Caco-2 (cell line): Measurements from ENCODE around the gene SLC16A12. TPM values are rescaled to one million over a fixed set of nuclear protein-coding genes. Genes with fewer than 3 reads are reported as not detected.
"Not testable (repeated sequence)": the region's sequence is repeated elsewhere in the genome, so short reads cannot be mapped to it uniquely, and the experiment has no call there.

Experiments
- BruUV-seq: library from RNA; stranded (reverse); fragments of 400-500 nt; replicated peaks from 2 replicates; lab custom pipeline; 2021; lab: Mats Ljungman, UMichigan
- CTCF ChIA-PET: fragments of 300-600 bp; sonication (Branson Sonifier 250); formaldehyde crosslinking; loops from one replicate; lab custom pipeline; 2022; ENCODE audit warnings: antibody characterized with exemption; lab: Charles Lee
- POLR2A ChIA-PET: fragments of 300-600 bp; sonication (Branson Sonifier 250); formaldehyde crosslinking; loops from one replicate; lab custom pipeline; 2022; ENCODE audit warnings: antibody characterized with exemption; lab: Charles Lee
- DNase-seq, 2 experiments: peaks; one replicate each; pipeline versions ENCODE4 v3.0.0 to v3.0.0-alpha.2; 2020 to 2022
- H3K27me3 ChIP-seq: replicated peaks from 2 replicates; pipeline ENCODE4 v1.6.0; 2011; ENCODE audit warnings: low read length; ENCODE audit not compliant: control insufficient read depth, insufficient read depth
- H3K36me3 ChIP-seq: 2 replicates; pipeline ENCODE4 v1.5.1; 2011; ENCODE audit warnings: low read length; ENCODE audit not compliant: control insufficient read depth, insufficient read depth
- H3K4me1 ChIP-seq: fragments of 250-450 bp; sonication (Bioruptor Pico); 2 replicates; pipeline ENCODE4 v1.5.1; 2020; ENCODE audit warnings: mild to moderate bottlenecking
- H3K4me3 ChIP-seq: 2 replicates; pipeline ENCODE4 v1.5.1; 2011; ENCODE audit warnings: low read depth, mild to moderate bottlenecking, control low read depth, low read length
- H3K9me3 ChIP-seq: fragments of 250-450 bp; sonication (Bioruptor Pico); 2 replicates; pipeline ENCODE4 v1.5.1; 2020; ENCODE audit warnings: mild to moderate bottlenecking, moderate library complexity
- H3K27ac Mint-ChIP-seq: one replicate; pipeline ENCODE4 v1.8.0; 2022; ENCODE audit warnings: mixed read lengths; ENCODE audit not compliant: unreplicated experiment
- H3K27me3 Mint-ChIP-seq: one replicate; pipeline ENCODE4 v1.8.0; 2022; ENCODE audit warnings: mixed read lengths; ENCODE audit not compliant: insufficient read depth, unreplicated experiment
- H3K36me3 Mint-ChIP-seq: one replicate; pipeline ENCODE4 v1.8.0; 2022; ENCODE audit warnings: mild to moderate bottlenecking, mixed read lengths; ENCODE audit not compliant: insufficient read depth, unreplicated experiment
- H3K4me1 Mint-ChIP-seq: one replicate; pipeline ENCODE4 v1.8.0; 2022; ENCODE audit warnings: low read depth, mixed read lengths; ENCODE audit not compliant: unreplicated experiment
- H3K4me3 Mint-ChIP-seq: one replicate; pipeline ENCODE4 v1.8.0; 2022; ENCODE audit warnings: mild to moderate bottlenecking, moderate library complexity, mixed read lengths; ENCODE audit not compliant: unreplicated experiment
- H3K9me3 Mint-ChIP-seq: one replicate; pipeline ENCODE4 v1.8.0; 2022; ENCODE audit warnings: mixed read lengths; ENCODE audit not compliant: unreplicated experiment
- intact Hi-C: fragments of 100-400 bp; cut with micrococcal nuclease; formaldehyde crosslinking; loops from one replicate; pipeline ENCODE4 v1.10.0; 2022; ENCODE audit not compliant: unreplicated experiment
- total RNA-seq: library from RNA; stranded (reverse); gene quantifications from 2 replicates; pipeline ENCODE4 v1.2.3, GENCODE V29; 2022
- TF ChIP-seq, protein P1 (sequence below), 2 experiments: fragments of 200-600 bp in 1 of 2; IDR thresholded peaks; 1 replicate in 1 of 2; 2 replicates in 1 of 2; pipeline versions ENCODE4 v1.5.1 to v1.8.0; 2011 to 2022; ENCODE audit warnings: antibody characterized with exemption in 1 of 2, control low read depth in 1 of 2, inconsistent platforms in 1 of 2, low read depth in 1 of 2, low read length in 1 of 2, mild to moderate bottlenecking in 1 of 2, moderate library complexity in 1 of 2; ENCODE audit not compliant: insufficient read depth in 1 of 2, severe bottlenecking in 1 of 2, unreplicated experiment in 1 of 2

Gene SLC16A12
- total RNA-seq, 1 experiment from 2014 or later, result not detected

DNA sequence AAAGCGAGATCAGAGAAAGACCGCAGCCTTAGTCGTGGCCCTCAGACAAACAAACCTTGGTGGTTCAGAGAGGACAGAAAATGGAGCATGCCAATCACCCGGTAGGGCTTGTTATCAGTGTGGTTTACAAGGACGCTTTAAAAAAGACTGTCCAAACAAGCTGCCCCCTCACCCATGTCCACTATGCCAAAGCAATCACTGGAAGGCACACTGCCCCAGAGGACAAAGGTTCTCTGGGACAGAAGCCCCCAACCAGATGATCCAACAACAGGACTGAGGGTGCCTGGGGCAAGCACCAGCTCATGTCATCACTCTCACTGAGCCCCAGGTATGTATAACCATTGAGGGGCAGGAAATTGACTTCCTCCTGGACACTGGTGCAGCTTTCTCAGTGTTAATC is 126.1 kb downstream of the SLC16A12 start:
- H3K27me3 ChIP-seq, CTCF ChIA-PET, H3K9me3 ChIP-seq, BruUV-seq, H3K36me3 ChIP-seq, H3K27ac Mint-ChIP-seq, H3K4me1 ChIP-seq, H3K9me3 Mint-ChIP-seq, H3K27me3 Mint-ChIP-seq, POLR2A ChIA-PET, intact Hi-C loops, H3K4me3 ChIP-seq, H3K36me3 Mint-ChIP-seq, H3K4me1 Mint-ChIP-seq, DNase-seq, H3K4me3 Mint-ChIP-seq: not testable (repeated sequence)

DNA sequence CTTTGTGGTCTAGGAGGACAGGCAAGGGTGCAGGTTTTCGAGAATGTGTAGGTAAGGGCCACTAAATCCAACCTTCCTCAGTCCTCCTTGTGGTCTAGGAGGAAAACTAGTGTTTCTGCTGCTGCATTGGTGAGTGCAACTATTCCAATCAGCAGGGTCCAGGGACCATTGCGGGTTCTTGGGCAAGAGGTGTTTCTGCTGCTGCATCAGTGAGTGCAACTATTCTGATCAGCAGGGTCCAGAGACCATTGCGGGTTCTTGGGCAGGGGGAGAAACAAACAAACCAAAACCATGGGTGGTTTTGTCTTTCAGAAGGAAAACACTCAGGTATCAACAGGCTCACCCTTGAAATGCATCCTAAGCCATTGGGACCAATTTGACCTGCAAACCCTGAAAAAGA is 127.6 kb downstream of the SLC16A12 start:
- H3K27me3 ChIP-seq, H3K4me1 ChIP-seq, H3K36me3 Mint-ChIP-seq, CTCF ChIA-PET, H3K27ac Mint-ChIP-seq, intact Hi-C loops, H3K4me3 ChIP-seq, H3K36me3 ChIP-seq, DNase-seq, H3K9me3 ChIP-seq, BruUV-seq, POLR2A ChIA-PET, H3K9me3 Mint-ChIP-seq, H3K4me3 Mint-ChIP-seq, H3K27me3 Mint-ChIP-seq, H3K4me1 Mint-ChIP-seq: not testable (repeated sequence)

DNA sequence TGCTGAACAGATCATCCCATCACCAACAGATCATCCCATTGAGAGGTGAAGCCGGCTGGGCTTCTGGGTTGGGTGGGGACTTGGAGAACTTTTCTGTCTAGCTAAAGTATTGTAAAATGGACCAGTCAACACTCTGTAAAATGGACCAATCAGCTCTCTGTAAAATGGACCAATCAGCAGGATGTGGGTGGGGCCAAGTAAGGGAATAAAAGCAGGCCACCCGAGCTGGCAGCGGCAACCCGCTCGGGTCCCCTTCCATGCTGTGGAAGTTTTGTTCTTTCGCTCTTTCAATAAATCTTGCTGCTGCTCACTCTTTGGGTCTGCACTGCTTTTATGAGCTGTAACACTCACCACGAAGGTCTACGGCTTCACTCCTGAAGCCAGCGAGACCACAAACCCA is 129.2 kb downstream of the SLC16A12 start:
- H3K4me1 Mint-ChIP-seq, H3K4me3 ChIP-seq, H3K4me1 ChIP-seq, H3K27me3 Mint-ChIP-seq, H3K36me3 Mint-ChIP-seq, H3K27ac Mint-ChIP-seq, H3K27me3 ChIP-seq, H3K9me3 ChIP-seq, CTCF ChIA-PET, H3K36me3 ChIP-seq, POLR2A ChIA-PET, H3K9me3 Mint-ChIP-seq, DNase-seq, BruUV-seq, intact Hi-C loops, H3K4me3 Mint-ChIP-seq: not testable (repeated sequence)

DNA sequence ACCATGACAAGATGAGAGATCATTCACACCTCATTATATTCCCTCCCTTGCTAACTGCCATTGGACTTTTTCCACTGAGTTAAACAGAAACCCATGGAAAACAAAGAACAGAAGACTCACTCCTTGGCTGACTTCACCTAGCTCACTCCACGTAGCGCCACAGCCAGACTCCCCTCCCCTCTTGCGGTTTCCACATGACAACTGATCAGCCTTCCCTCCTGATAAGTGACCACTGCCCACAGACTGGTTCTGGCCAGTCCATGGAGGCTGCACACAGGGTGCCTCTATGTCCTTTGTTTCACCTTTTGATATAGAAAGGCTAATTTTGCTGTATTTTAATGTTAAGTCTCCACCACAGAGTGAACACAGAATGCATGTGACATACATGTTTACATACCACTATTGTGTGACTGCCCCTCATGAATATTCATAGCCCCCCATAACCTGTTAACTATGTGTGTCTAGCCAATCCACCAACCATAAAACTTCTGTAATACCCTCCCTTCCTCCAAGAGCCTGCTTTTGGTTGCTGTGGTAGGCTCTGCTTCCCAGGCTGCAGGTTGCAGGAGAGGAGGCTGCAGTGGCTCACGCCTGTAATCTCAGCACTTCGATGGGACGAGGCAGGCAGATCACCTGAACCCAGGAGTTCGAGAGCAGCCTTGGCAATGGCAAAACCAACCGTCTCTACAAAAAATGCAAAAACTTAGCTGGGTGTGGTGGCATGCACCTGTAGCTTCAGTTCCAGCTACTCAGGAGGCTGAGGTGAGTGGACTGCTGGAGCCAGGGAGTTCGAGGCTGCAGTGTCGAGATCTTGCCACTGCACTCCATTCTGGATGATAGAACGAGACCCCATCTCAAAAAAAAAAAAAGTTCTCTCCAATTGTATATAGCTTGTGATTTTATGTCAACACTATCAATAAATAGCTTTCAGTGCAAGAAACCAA is 131.0 kb downstream of the SLC16A12 start:
- H3K27ac Mint-ChIP-seq, result no peak overlapping the region
- no peak overlapping the region for H3K4me3 Mint-ChIP-seq
- no peak overlapping the region for H3K4me3 ChIP-seq
- no peaks in the 10 kb centered on the region for H3K4me1 Mint-ChIP-seq
- no TSS peak for BruUV-seq
- TF ChIP-seq, protein P1, sequence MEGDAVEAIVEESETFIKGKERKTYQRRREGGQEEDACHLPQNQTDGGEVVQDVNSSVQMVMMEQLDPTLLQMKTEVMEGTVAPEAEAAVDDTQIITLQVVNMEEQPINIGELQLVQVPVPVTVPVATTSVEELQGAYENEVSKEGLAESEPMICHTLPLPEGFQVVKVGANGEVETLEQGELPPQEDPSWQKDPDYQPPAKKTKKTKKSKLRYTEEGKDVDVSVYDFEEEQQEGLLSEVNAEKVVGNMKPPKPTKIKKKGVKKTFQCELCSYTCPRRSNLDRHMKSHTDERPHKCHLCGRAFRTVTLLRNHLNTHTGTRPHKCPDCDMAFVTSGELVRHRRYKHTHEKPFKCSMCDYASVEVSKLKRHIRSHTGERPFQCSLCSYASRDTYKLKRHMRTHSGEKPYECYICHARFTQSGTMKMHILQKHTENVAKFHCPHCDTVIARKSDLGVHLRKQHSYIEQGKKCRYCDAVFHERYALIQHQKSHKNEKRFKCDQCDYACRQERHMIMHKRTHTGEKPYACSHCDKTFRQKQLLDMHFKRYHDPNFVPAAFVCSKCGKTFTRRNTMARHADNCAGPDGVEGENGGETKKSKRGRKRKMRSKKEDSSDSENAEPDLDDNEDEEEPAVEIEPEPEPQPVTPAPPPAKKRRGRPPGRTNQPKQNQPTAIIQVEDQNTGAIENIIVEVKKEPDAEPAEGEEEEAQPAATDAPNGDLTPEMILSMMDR (IDR thresholded peaks at IDR 0.05; ENCODE audit: insufficient read depth in 1 of 2, low read depth in 1 of 2, low read length in 1 of 2, severe bottlenecking in 1 of 2, unreplicated experiment in 1 of 2), result no peak
- H3K36me3 ChIP-seq, result no peaks in the 10 kb centered on the region
- ChIA-PET CTCF (interaction anchor here (0.6 kb wide), 1 partner anchor 12 kb away, joined by 8 read pairs; no protein-coding TSS in a partner anchor), POLR2A (no interaction called here)
- H3K4me1 ChIP-seq, result no peaks in the 10 kb centered on the region
- H3K36me3 Mint-ChIP-seq, result no peaks in the 10 kb centered on the region
- intact Hi-C loops, result no loop called here
- no peaks in the 10 kb centered on the region for H3K27me3 ChIP-seq
- no peaks in the 10 kb centered on the region for H3K9me3 Mint-ChIP-seq
- DNase-seq, result no peak
- no peaks in the 10 kb centered on the region for H3K9me3 ChIP-seq
- H3K27me3 Mint-ChIP-seq, result no peaks in the 10 kb centered on the region
